ENCODE data around the gene NHLRC1.

NHLRC1 gene

GRCh38 chr6:18135171-18135570 is 12.7 kb upstream of the NHLRC1 start:
- H3K4me3 ChIP-seq (ENCODE audit: low read depth, low read length) = no peak overlapping the region
- no peak for DNase-seq (ENCODE audit: low read depth)
- TF ChIP-seq MAX (IDR thresholded peaks at IDR 0.05; ENCODE audit: low read depth, low read length) (no peak), CTCF (IDR thresholded peaks at IDR 0.05; ENCODE audit: low read depth, low read length) (no peak), POLR2A (IDR thresholded peaks at IDR 0.05; ENCODE audit: extremely low read depth, insufficient read length) (no peak), MYC (IDR thresholded peaks at IDR 0.05; ENCODE audit: low read depth, low read length) (no peak)

- no peak for TF ChIP-seq POLR2A (IDR thresholded peaks at IDR 0.05; ENCODE audit: extremely low read depth, insufficient read length)
- TF ChIP-seq MAX (IDR thresholded peaks at IDR 0.05; ENCODE audit: low read depth, low read length) = no peak
- no peak for TF ChIP-seq CTCF (IDR thresholded peaks at IDR 0.05; ENCODE audit: low read depth, low read length)
- no peak for TF ChIP-seq MYC (IDR thresholded peaks at IDR 0.05; ENCODE audit: low read depth, low read length)
- H3K4me3 ChIP-seq (ENCODE audit: low read depth, low read length) = no peak overlapping the region
- no peak for DNase-seq (ENCODE audit: low read depth)
Observed at GRCh38 chr6:18132346-18132745, 9.9 kb upstream of the NHLRC1 start.

- TF ChIP-seq MAX (IDR thresholded peaks at IDR 0.05; ENCODE audit: low read depth, low read length) (no peak), MYC (IDR thresholded peaks at IDR 0.05; ENCODE audit: low read depth, low read length) (no peak), CTCF (IDR thresholded peaks at IDR 0.05; ENCODE audit: low read depth, low read length) (no peak), POLR2A (IDR thresholded peaks at IDR 0.05; ENCODE audit: extremely low read depth, insufficient read length) (no peak)
- no peak overlapping the region for H3K4me3 ChIP-seq (ENCODE audit: low read depth, low read length)
Observed at GRCh38 chr6:18126121-18126520, 3.6 kb upstream of the NHLRC1 start.

GRCh38 chr6:18121580-18122127 is 823 bp downstream of the NHLRC1 start:
- H3K4me3 ChIP-seq (ENCODE audit: low read depth, low read length) = no peak overlapping the region

More at GRCh38 chr6:18126121-18126520, 3.6 kb upstream of the NHLRC1 start:
- DNase-seq (ENCODE audit: low read depth) = no peak

GRCh38 chr6:18119236-18119635 is 3.2 kb downstream of the NHLRC1 start:
- DNase-seq (ENCODE audit: low read depth) = no peak
- H3K4me3 ChIP-seq (ENCODE audit: low read depth, low read length) = no peak overlapping the region
- TF ChIP-seq POLR2A (IDR thresholded peaks at IDR 0.05; ENCODE audit: extremely low read depth, insufficient read length) (no peak), MYC (IDR thresholded peaks at IDR 0.05; ENCODE audit: low read depth, low read length) (no peak), CTCF (IDR thresholded peaks at IDR 0.05; ENCODE audit: low read depth, low read length) (no peak), MAX (IDR thresholded peaks at IDR 0.05; ENCODE audit: low read depth, low read length) (no peak)

More at GRCh38 chr6:18121580-18122127, 823 bp downstream of the NHLRC1 start:
- peak; percentile 38 for DNase-seq (ENCODE audit: low read depth)
- TF ChIP-seq MYC (IDR thresholded peaks at IDR 0.05; ENCODE audit: low read depth, low read length) = no peak
- peak; percentile 26 for TF ChIP-seq CTCF (IDR thresholded peaks at IDR 0.05; ENCODE audit: low read depth, low read length)

- no peak overlapping the region for H3K4me3 ChIP-seq (ENCODE audit: low read depth, low read length)
- TF ChIP-seq CTCF (IDR thresholded peaks at IDR 0.05; ENCODE audit: low read depth, low read length) = no peak
- TF ChIP-seq POLR2A (IDR thresholded peaks at IDR 0.05; ENCODE audit: extremely low read depth, insufficient read length) = no peak
- no peak for TF ChIP-seq MAX (IDR thresholded peaks at IDR 0.05; ENCODE audit: low read depth, low read length)
- TF ChIP-seq MYC (IDR thresholded peaks at IDR 0.05; ENCODE audit: low read depth, low read length) = no peak
- no peak for DNase-seq (ENCODE audit: low read depth)
Observed at GRCh38 chr6:18118330-18118729, 4.1 kb downstream of the NHLRC1 start.

All from NB4 (cell line).